Iris pigment epithelial cell (primary cell): ENCODE measurements around the gene LITAFD.
"Not testable (repeated sequence)": the region's sequence is repeated elsewhere in the genome, so short reads cannot be mapped to it uniquely, and the experiment has no call there.

Experiments used
- DNase-seq: peaks from one replicate; pipeline ENCODE4 v3.0.0-alpha.2; 2011; ENCODE audit warnings: low read depth

The LITAFD gene

DNA sequence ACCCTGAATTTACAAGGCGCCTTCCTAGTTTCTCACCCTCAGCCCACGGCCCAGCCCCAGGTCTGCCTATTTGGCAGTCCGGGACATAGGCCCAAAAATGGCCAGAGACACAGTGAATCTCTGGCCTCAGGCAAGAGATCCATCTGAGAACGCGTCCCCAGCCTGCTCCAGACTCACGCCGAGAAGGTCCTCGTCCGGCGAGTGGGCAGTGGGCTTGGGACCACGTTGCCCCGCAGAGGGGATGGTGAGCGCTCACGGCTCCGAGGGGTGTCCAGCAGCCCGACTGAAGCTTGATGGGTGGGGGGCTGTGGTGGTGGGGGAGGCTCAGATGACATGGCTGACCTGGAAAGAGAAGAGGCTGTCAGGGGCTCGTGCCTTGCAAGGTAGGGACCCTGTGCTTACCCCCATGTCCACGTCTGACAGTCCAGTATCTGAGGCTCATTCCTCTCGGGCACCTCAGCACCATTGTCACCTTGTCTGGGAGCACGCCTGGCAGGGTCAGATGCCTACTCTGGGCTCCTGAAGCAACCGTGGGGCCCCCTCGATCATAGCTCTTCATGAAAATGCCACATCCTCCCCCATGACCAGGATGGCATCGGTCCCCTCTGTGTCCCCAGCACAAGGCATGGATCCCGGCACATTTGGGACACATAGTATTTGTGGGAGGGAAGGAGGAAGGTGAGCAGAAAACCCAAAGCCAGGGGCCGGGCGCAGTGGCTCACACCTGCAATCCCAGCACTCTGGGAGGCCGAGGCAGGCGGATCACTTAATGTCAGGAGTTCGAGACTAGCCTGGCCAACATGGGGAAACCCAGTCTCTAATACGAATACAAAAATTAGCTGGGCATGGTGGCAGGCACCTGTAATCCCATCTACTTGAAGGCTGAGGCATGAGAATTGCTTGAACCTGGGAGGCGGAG lies 22.9 kb upstream of the LITAFD start:
- DNase-seq: no peak

DNA sequence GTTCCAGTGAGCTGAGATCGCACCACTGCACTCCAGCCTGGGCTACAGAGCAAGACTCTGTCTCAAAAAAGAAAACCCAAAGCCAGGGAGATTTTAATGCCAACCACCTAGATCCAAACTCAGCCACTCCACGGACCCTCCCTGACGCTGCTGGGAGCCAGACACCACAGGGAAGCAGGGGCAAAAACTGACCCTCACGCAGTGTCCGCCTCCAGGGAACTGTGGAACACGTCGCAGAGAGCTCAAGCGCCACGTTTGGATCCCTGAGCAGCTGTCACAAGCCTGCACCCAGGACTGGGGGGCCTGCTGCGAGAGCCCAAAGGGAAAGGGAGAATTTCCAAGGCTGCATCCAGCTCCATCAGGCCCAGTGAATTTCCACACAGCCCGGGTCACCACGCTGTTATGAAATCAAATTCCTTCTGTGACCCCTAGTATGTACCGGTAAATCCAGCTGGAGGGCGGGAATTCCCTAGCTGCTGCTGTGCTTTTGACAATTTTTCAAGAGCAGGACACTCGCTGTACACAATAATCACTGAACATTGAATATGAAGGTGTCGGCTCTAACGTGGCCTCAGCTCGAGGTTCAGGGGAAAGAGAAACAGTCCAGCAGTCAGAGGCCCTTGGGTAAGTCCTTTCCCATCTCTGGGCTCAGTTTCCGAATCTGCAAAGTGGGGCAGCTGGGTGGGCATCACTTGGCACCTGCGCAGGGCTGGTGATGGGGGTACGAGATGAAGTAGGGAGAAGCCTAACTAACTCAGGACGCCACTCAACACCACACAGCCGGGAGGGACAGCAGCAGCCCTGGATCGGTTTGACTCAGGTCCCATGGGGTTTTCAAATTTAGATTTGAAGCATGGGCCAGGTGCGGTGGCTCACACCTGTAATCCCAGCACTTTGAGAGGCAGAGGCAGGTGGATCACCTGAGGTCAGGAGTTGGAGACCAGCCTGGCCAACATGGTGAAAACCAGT lies 22.0 kb upstream of the LITAFD start:
- DNase-seq: peak; percentile 82

DNA sequence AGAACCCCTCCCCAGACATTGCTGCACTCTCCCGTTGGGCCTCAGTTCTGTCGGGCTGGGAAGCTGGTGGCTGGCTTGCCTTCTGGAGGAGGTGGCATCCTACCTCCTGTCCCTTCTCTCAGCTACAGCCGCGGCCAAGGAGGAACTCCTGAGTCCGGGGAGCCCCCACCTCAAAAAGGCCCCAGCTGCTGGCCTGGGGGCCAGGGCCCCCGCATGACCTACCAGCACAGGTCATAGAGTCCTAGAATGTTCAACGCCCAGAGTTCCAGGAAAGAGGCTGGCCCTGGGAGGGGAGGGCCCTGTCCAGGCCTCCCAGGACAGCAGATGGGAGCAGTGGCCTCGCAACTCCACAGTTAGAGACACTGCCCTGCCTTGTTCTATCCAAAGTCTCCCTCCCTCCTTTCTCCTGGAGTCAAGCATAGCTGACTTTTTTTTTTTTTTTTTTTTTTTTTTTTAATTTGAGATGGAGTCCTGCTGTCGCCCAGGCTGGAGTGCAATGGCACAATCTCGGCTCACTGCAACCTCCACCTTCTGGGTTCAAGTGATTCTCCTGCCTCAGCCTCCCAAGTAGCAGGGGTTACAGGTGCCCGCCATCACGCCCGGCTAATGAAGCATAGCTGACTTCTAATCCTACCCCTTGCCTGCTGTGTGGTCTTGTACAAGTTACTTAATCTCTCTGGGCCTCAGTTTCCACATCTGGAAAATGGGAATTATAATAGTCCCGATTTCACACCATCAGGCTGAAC lies 20.4 kb upstream of the LITAFD start:
- DNase-seq: no peak

DNA sequence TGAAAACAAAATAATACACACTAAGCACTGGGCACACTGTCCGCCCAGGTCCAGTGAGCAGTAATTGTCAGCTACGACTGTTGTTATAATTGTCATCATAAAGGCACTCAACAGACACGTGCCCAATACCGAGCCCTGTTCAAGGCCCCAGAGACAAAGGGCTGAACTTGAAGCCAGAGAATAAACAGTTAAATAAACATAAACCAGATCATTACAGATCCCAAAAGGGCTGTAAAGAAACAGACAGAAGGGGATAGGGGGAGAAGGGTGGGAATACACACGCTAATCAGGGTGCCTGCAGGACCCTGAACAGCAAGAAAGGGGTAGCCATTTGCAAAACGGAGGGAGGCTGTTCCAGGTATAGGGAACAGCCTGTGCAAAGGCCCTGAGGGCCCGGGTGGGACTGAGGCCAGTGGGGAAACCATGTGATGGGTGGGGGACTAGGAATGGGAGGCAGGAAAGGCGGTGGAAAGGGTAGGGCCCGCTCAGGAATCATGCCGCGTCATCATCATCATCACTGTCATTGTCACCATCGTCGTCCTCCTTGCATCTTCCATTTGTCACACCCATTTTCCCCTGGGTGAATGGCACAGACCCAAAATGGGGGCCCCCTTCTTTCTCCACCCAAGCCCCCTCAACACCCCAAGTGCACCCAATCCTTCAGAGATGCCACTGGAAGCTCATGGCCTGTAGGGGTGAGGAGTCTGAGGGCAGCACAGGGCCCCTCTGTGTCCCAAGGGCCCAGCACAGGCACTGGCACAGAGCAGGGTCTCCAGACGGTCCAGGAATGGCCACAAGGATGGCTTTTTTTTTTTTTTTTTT lies 19.6 kb upstream of the LITAFD start:
- no peak for DNase-seq

DNA sequence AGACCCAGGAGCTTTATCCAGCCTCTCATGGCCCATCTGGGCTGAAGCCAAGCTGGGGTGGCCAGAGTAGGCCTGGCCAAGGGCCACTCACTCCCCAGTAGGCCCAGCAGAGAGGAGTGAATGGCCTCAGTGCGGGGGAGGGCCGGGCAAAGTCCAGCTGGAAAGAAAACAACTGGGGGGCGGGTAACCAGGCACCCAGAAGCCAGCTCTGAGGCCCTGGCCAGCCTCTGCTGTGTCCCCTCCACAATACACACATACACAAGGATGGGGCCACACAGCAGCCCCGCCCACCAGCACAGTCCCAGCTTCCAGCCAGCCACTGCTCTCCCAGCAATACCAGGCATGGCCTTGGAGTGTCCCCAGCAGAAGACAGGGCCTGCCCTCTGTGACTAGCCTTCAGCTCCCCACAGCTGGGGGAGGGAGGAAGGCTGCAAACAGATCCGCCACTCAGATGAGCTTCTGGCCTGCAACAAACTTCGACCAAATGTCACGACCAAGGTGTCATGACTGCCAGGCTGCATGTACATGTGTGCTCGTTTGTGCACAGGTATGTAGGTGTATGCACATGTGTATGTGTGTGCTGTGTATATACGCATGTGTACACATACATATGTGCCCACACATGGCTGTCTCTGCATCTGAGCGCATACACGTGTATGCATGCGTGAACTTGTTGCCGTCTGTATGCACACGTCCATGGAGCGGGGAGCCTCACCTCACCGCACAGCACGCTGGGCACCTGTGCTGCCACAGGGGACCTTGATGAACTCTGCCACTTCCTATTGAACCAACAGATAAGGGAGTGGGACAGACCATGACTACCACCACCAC lies 18.3 kb upstream of the LITAFD start:
- no peak for DNase-seq

DNA sequence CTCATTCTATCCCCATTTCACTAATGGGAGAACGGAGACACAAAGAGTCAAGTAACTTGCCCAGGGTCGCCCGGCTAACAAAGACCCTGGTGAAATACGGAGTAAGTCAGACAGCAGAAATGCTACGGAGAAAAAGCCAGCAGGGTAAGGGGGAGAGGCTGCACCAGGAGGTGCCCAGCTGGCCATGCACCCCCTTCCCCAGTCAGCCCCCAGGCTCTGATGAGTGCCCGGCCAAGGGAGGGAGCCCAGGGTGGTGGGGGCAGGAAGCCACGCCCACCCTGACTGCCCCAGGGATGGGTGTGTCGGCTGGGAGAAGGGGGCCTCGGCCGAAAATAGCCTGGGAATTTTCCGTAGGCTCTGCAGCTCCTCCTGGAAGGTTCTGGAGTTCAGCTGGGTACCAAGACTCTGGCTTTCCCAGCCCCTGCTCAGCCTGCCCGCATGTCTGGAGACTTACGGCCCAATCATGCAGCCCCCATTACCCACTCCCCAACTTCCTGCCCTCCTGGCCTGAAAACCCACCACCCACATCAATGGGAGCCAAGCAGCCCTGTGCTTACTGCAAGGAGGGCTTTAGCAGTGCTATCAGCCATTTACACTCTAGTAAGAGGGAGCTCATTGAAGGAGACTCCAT lies 17.6 kb upstream of the LITAFD start:
- DNase-seq: no peak

DNA sequence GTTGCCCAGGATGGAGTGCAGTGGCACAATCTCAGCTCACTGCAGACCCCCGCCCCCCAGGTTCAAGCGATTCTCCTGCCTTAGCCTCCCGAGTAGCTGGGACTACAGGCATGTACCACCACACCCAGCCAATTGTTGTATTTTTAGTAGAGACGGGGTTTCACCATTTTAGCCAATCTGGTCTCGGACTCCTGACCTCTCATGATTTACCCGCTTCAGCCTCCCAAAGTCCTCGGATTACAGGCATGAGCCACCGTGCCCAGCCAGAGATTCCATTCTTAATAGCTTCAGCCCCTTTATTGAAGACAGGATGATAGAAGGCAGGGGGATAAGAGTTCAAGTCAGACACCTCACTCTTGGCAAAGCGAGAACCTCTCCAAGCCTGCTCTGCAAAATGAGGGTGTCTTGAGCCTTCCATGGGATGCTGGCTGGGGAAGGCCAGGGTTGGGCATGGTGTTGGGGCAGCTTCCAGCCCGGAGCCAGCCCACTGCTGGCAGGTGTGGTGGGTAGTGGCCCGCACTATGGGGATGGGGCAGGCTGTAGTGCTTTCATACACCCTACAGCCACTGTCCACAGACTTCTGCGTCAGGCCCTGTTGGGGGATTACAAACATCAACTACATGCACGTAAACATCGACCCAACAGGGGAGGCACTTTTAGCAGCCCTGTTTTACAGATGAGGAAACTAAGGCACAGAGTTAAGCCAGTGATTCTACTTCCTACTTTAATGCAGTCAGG lies 16.8 kb upstream of the LITAFD start:
- no peak for DNase-seq

DNA sequence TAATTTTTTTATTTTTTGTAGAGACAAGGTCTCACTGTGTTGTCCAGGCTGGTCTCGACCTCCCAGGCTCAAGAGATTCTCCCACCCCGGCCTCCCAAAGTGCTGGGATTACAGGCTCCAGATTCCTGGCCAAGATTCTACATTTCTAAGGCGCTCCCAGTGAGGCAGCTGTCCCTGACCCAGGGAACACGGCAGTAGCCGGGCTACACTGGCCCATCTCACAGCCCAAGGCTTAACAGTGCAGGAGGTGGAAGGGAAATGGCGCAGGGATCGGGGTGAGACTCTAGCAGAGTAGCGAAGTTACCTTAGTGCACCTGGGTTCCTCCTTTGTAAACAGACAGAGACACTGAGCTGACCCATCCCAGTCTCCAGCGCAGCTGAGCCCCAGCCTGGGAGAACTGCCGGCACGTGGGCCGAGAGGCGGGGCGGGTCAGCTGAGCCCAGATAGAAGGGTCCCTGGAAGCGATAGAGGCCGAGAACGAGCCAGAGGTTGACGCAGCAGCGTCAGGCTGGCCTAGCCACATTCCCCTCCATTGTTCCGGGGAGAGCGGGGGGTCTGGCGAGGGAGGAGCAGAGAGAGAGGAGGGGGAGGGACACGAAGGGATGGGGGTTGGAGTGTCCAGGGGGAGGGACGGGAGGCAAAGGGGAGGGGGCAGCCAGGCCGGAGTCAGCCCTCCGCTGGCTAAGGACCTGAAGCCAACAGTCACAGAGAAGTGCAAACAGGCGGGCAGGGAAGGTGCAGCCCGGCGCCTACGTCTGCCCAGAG lies 15.8 kb upstream of the LITAFD start:
- DNase-seq: no peak

DNA sequence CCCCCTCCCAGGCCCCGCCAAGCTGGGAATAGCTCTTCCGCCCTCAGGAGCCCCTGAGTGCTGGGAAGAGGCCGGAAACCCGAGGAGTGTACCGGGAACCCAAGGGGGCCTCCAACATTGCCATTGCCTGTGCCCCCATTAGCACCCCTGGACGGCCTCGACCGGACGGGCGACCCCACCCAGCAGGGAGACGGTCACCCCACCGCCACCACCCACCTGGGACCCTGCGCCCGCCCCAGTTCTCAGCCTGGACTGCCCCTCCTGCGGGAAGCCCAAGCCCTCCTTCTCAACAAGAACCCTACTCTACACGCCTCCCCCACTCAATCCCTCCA lies 15.3 kb upstream of the LITAFD start:
- DNase-seq: no peak

DNA sequence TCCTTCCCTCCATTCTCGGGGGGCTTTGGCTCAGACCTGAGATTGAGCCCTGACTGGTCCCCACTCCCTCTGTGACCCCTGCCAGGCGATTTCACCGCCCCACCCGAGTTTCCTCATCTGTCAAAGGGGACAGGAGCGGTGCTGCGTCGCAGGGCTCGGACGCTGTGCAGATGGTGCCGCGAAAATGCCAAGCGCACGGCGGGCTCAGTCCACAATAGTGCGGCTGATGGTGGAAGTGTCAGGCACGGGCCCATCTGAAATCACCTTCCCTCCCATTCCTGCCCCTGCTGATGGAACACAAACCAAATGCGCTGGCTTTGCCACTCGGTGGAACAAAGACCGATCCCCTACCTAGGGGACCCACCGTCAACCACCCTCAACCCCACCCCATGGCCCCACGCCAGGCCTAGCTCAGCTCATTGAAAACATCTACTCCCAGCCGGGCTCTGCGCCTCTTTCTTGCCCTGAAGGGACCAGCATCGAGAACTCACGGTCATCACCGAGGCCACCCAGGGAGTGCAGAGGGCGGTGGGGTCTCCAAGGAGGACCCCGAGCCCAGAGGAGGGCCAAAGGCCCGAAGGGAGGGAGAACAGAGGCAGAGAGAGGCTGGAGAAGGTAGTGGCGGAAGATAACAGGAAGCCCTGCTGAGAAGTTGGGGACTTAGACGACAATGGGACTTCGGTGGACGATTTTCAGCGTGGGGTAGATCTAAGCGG lies 14.8 kb upstream of the LITAFD start:
- no peak for DNase-seq

DNA sequence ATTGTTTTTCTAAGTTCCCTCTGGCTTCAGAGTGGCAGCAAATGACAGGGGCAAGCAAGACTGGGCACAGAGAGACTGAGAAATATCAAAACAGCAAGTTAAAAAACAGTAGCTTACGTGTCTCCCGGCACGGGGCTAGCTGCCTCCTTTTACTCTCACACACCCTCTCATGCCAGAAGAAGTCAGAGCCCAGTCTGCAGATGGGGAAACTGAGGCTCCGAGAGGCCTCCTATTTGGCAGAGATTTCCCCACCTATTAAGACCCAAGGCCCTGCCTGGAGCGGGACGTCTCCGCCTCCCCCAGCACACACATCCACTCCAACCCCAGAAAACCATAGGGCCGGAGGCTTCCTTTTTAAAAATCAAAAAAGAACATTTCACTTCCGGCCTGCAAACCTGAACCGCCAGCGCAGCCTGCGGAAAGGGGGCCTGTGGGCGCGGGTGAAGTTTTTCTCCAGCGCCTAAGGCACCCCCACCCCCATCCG lies 14.2 kb upstream of the LITAFD start:
- DNase-seq: no peak

DNA sequence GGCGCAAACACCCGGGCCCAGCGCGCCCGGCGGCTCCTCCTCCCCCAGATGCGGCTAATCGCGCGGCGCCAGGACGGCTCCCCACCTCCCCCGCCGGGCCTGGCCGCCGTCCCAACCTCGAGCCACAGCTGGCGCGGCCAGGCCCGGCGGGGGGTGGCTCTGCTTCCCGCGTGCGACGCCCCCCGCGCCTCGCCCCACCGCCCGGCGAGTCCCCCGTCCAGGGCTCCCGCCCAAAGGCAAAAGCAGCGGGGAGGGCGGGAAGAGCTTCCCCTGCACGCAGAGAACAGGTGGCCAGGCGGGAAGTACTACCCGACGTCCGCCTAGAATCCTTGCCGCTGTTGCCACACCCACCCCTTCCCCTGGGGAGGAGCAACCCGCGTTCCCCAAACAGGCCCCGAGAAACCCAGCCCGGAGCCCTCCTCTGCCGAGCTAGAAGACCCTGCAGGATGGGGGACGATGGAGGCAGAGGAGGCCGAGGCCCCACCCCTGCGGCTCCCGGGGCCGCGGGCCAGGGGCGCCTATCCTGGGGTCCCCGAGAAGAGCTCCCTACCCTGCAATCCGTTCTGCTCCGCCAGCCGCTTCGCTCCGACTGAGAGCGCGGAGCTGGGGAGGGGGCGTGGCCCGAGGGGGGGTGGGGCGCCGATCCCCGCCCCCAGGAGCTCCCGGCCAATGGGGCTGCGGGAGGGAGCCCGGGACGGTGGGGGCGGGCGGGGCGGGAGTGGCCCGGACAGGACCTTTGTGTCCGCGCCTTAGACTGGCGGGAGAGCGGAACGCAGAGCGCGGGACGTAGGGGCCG lies 13.5 kb upstream of the LITAFD start, which contains the start of gene CARHSP1:
Gene CARHSP1 (minus strand): TSS at position 591 of the 796 bp plus-strand sequence. CDS start 9,678 bp downstream, outside the sequence.
- DNase-seq: peak; percentile 92

DNA sequence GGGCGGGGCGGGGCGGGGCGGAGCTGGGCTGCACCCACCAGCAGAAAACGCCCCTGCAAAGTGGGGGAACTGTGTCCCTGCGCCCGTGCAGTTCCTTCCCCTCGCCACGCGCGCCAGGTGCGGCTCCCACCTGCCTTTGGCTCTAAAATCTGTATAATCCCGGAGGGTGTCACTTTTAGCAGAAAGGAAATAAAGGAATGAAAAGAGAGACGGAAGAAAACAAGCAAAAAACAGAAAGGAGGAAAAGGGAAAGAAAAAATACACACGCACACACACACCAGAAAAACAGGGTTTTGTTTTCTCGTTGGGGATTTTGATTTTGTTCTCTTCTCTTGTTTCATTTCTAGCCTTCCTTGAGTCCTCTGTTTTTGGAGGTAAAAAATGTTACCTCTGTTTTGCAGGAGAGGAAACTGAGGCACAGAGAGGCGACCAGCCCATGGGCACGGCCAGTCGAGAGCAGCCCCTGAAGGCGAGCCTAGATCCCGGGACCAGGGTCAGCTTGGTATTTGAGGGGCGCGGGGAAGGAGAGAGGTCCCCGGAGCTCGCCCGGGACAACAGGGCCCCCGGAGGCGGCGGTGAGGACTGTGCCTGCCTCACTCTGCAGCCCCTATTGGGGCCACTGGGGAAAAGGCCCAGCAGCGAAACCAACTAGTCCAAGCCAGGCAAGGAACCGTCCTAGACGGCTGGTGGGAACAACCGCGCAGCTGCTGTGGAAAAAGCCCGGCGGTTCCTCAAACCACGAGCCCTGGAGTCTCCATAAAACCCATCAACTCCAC lies 12.8 kb upstream of the LITAFD start:
- no peak for DNase-seq

DNA sequence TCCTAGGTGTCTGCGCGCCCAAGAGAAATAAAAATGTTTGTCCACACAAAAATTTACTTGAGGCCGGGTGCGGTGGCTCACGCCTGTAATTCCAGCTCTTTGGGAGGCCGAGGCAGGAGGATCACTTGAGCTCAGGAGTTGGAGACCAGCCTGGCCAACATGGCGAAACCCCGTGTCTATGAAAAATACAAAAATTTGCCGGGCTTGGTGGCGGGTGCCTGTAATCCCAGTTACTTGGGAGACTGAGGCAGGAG lies 12.2 kb upstream of the LITAFD start:
- not testable (repeated sequence) for DNase-seq

DNA sequence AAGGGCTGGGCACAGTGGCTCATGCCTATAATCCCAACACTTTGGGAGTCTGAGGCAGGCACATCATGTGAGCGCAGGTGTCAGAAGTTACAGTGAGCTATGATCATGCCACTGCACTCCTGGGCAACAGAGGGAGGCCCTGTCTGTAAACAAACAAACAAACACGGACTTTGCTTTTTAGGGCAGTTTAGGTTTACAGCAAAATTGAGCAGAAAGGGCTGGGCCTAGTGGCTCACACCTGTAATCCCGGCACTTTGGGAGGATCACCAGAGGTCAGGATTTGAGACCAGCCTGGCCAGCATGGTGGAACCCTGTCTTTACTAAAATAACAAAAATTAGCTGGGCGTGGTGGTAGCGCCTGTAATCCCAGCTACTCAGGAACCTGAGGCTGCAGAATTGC lies 10.1 kb upstream of the LITAFD start:
- DNase-seq: no peak
